GM23338 (cell line): ENCODE results near the gene LASP1NB.

Experiments used
- CREB1 ChIP-seq: fragments of 250-450 bp; sonication (Bioruptor Pico); IDR thresholded peaks from 2 replicates; pipeline ENCODE4 v1.5.0; 2020; ENCODE audit warnings: low read depth, mild to moderate bottlenecking, moderate library complexity
- EZH2 ChIP-seq: fragments of 200-600 bp; sonication (generic); IDR thresholded peaks from one replicate; pipeline ENCODE4 v1.8.0; 2017; ENCODE audit warnings: antibody characterized with exemption, mild to moderate bottlenecking, low read depth; ENCODE audit not compliant: unreplicated experiment
- EZH2phosphoT487 ChIP-seq: fragments of 200-600 bp; sonication (generic); IDR thresholded peaks from one replicate; pipeline ENCODE4 v1.8.1; 2018; ENCODE audit warnings: antibody characterized with exemption; ENCODE audit not compliant: unreplicated experiment
- JUNB ChIP-seq: IDR thresholded peaks from one replicate; pipeline ENCODE4 v1.6.1; 2016; ENCODE audit warnings: antibody characterized with exemption; ENCODE audit not compliant: unreplicated experiment
- NANOG ChIP-seq: IDR thresholded peaks from 2 replicates; pipeline ENCODE4 v1.6.1; 2016; ENCODE audit warnings: antibody characterized with exemption, borderline replicate concordance
- POLR2AphosphoS5 ChIP-seq: IDR thresholded peaks from 2 replicates; pipeline ENCODE4 v1.6.1; 2016; ENCODE audit warnings: antibody characterized with exemption, low read depth
- TF ChIP-seq, protein P1 (sequence below): IDR thresholded peaks from one replicate; pipeline ENCODE4 v1.6.1; 2018; ENCODE audit warnings: antibody characterized with exemption; ENCODE audit not compliant: unreplicated experiment
- TF ChIP-seq, protein P2 (sequence below), 2 experiments: fragments of 200-600 bp in 1 of 2; sonication (generic) in 1 of 2; conservative IDR thresholded peaks; 2 replicates each; pipeline versions ENCODE4 v1.5.1 to v1.6.1; 2016 to 2017; ENCODE audit warnings: antibody characterized with exemption in 2 of 2, low read depth in 2 of 2, mild to moderate bottlenecking in 2 of 2, moderate library complexity in 1 of 2

DNA sequence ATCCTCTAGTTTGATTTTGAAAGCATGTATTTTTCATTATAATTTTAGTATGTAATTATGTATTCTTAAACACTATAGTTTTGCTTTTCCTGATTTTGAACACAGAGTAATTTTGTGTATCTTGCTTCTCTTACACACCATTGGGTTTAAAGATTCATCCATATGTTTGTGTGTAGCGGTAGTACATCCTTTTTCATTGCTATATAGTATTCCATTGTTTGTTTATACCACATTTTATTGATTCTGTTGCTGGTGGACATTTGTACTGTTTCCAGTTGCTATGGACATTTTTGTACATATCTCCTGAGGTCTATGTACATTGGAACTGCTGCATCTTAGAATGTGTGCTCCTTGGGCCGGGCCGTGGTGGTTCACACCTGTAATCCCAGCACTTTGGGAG lies 20.5 kb upstream of the LASP1NB start:
- no peak for TF ChIP-seq EZH2phosphoT487
- TF ChIP-seq, protein P1, sequence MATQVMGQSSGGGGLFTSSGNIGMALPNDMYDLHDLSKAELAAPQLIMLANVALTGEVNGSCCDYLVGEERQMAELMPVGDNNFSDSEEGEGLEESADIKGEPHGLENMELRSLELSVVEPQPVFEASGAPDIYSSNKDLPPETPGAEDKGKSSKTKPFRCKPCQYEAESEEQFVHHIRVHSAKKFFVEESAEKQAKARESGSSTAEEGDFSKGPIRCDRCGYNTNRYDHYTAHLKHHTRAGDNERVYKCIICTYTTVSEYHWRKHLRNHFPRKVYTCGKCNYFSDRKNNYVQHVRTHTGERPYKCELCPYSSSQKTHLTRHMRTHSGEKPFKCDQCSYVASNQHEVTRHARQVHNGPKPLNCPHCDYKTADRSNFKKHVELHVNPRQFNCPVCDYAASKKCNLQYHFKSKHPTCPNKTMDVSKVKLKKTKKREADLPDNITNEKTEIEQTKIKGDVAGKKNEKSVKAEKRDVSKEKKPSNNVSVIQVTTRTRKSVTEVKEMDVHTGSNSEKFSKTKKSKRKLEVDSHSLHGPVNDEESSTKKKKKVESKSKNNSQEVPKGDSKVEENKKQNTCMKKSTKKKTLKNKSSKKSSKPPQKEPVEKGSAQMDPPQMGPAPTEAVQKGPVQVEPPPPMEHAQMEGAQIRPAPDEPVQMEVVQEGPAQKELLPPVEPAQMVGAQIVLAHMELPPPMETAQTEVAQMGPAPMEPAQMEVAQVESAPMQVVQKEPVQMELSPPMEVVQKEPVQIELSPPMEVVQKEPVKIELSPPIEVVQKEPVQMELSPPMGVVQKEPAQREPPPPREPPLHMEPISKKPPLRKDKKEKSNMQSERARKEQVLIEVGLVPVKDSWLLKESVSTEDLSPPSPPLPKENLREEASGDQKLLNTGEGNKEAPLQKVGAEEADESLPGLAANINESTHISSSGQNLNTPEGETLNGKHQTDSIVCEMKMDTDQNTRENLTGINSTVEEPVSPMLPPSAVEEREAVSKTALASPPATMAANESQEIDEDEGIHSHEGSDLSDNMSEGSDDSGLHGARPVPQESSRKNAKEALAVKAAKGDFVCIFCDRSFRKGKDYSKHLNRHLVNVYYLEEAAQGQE: no peak
- no peak for TF ChIP-seq POLR2AphosphoS5
- TF ChIP-seq, protein P2, sequence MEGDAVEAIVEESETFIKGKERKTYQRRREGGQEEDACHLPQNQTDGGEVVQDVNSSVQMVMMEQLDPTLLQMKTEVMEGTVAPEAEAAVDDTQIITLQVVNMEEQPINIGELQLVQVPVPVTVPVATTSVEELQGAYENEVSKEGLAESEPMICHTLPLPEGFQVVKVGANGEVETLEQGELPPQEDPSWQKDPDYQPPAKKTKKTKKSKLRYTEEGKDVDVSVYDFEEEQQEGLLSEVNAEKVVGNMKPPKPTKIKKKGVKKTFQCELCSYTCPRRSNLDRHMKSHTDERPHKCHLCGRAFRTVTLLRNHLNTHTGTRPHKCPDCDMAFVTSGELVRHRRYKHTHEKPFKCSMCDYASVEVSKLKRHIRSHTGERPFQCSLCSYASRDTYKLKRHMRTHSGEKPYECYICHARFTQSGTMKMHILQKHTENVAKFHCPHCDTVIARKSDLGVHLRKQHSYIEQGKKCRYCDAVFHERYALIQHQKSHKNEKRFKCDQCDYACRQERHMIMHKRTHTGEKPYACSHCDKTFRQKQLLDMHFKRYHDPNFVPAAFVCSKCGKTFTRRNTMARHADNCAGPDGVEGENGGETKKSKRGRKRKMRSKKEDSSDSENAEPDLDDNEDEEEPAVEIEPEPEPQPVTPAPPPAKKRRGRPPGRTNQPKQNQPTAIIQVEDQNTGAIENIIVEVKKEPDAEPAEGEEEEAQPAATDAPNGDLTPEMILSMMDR (conservative IDR thresholded peaks at IDR 0.05; ENCODE audit: low read depth in 2 of 2): no peak
- TF ChIP-seq NANOG: no peak
- no peak for TF ChIP-seq EZH2
- TF ChIP-seq JUNB: no peak
- TF ChIP-seq CREB1: no peak
